ENCODE results near the gene DNAI7. TPM values are rescaled to one million over a fixed set of nuclear protein-coding genes. Genes with fewer than 3 reads are reported as not detected.

DNAI7 gene
- total and polyA plus RNA-seq, 2 of the 8 experiments (the other 6 are each of a cell fraction or from before 2014, with no cell fraction given): 0.12 to 0.28 TPM

GRCh38 chr12:25186038-25186787 is 8.7 kb downstream of the DNAI7 start:
- no peak overlapping the region for H2BK12ac ChIP-seq (ENCODE audit: low read depth, low read length)
- no peaks in the 10 kb centered on the region for H3K27me3 ChIP-seq (replicated peaks in 1 of 4; ENCODE audit: control insufficient read depth in 3 of 4, extremely low read depth in 1 of 4, insufficient read depth in 3 of 4, low read length in 3 of 4)
- H3K9me3 ChIP-seq (ENCODE audit: insufficient read depth in 2 of 2, low read depth in 1 of 2, low read length in 1 of 2): no peaks in the 10 kb centered on the region
- no peak overlapping the region for H3K56ac ChIP-seq (replicated peaks; ENCODE audit: insufficient read length, low read depth, low read length)
- no peak overlapping the region for H2BK5ac ChIP-seq (ENCODE audit: low read depth, low read length)
- H3K4me1 ChIP-seq (replicated peaks in 1 of 4; ENCODE audit: control insufficient read depth in 3 of 4, insufficient read depth in 4 of 4, low read length in 3 of 4): no peaks in the 10 kb centered on the region
- H3K14ac ChIP-seq (ENCODE audit: insufficient read length): no peak overlapping the region
- no peaks in the 10 kb centered on the region for H3K23me2 ChIP-seq (ENCODE audit: low read depth, low read length)
- no peak overlapping the region for H2BK15ac ChIP-seq (ENCODE audit: low read length)
- no peak overlapping the region for H3K4me3 ChIP-seq (ENCODE audit: extremely low read depth in 1 of 4, insufficient read depth in 2 of 4, low read depth in 3 of 4, low read length in 4 of 4)
- no peak overlapping the region for H3K4me2 ChIP-seq (ENCODE audit: insufficient read depth in 1 of 2, low read depth in 2 of 2, low read length in 2 of 2)
- no peak overlapping the region for H2AFZ ChIP-seq (ENCODE audit: low read length)
- no peak overlapping the region for H3K23ac ChIP-seq (ENCODE audit: insufficient read length)
- no peaks in the 10 kb centered on the region for H3K79me2 ChIP-seq (ENCODE audit: control insufficient read depth in 1 of 2, insufficient read depth in 2 of 2, low read length in 2 of 2)
- POLR2A ChIA-PET (ENCODE audit: partially characterized antibody): no interaction called here
- CTCF ChIA-PET (ENCODE audit: partially characterized antibody): no interaction called here
- H4K8ac ChIP-seq (ENCODE audit: extremely low read depth, insufficient read depth, low read length): no peak overlapping the region
- H2AK5ac ChIP-seq (ENCODE audit: low read depth, low read length): no peak overlapping the region
- WGBS, 2 experiments (ENCODE audit: extremely low coverage in 1 of 2, insufficient coverage in 1 of 2, insufficient read length in 1 of 2, insufficient replicate concordance in 2 of 2, low coverage in 1 of 2, low lambda C conversion rate in 2 of 2, missing lambda C conversion rate in 1 of 2): 94% methylated on average over 4 of the region's 4 CpGs; no CpG with 5 or more reads in 1 of the 2 experiments
- no peak for DNase-seq (ENCODE audit: low read depth in 1 of 2, low spot score in 2 of 2)
- no peaks in the 10 kb centered on the region for H4K20me1 ChIP-seq (replicated peaks in 1 of 2; ENCODE audit: control insufficient read depth in 1 of 2, insufficient read depth in 2 of 2, low read length in 2 of 2)
- no peak overlapping the region for H2BK20ac ChIP-seq (ENCODE audit: low read length)
- no peak overlapping the region for H3K27ac ChIP-seq (ENCODE audit: low read depth, low read length)
- no peaks in the 10 kb centered on the region for H3K79me1 ChIP-seq (ENCODE audit: low read depth, low read length)
- H2BK120ac ChIP-seq (replicated peaks; ENCODE audit: low read depth, low read length): no peak overlapping the region
- no peaks in the 10 kb centered on the region for H3K36me3 ChIP-seq (ENCODE audit: control insufficient read depth in 2 of 4, insufficient read depth in 4 of 4, low read length in 3 of 4)
- no peak overlapping the region for H3K9ac ChIP-seq (replicated peaks in 1 of 4; ENCODE audit: extremely low read depth in 1 of 4, low read depth in 3 of 4, low read length in 3 of 4)
- no peak overlapping the region for H4K5ac ChIP-seq (ENCODE audit: insufficient read length, low read depth, low read length)
- no peak overlapping the region for H3K4ac ChIP-seq (replicated peaks; ENCODE audit: insufficient read length, low read depth, low read length)
- no peak overlapping the region for H3K18ac ChIP-seq (ENCODE audit: extremely low read depth, low read length)
- no peak overlapping the region for H4K91ac ChIP-seq (replicated peaks; ENCODE audit: insufficient read length, low read length)
- FAIRE-seq: no peak
- no peak for TF ChIP-seq MAFK (IDR thresholded peaks at IDR 0.05; ENCODE audit: low read depth, low read length)
- no peak for TF ChIP-seq HDAC2 (IDR thresholded peaks at IDR 0.05; ENCODE audit: borderline replicate concordance in 1 of 2, low read depth in 2 of 2, low read length in 2 of 2)
- TF ChIP-seq SAP30 (IDR thresholded peaks at IDR 0.05; ENCODE audit: insufficient read depth, insufficient replicate concordance, low read length): no peak
- TF ChIP-seq JUND (IDR thresholded peaks at IDR 0.05; ENCODE audit: low read length): no peak
- no peak for TF ChIP-seq SP2 (IDR thresholded peaks at IDR 0.05; ENCODE audit: low read length)
- TF ChIP-seq RXRA (IDR thresholded peaks at IDR 0.05; ENCODE audit: insufficient read depth, low read depth, low read length): no peak
- no peak for TF ChIP-seq CHD1 (IDR thresholded peaks at IDR 0.05; ENCODE audit: low read depth, low read length)
- no peak for TF ChIP-seq CHD2 (IDR thresholded peaks at IDR 0.05; ENCODE audit: low read length)
- no peak for TF ChIP-seq TAF7 (optimal IDR thresholded peaks at IDR 0.05; ENCODE audit: borderline replicate concordance, low read depth, low read length)
- TF ChIP-seq POLR2AphosphoS5 (IDR thresholded peaks at IDR 0.05; ENCODE audit: low read depth, low read length): no peak
- TF ChIP-seq CBX5 (IDR thresholded peaks at IDR 0.05; ENCODE audit: low read depth, low read length): no peak
- no peak for TF ChIP-seq ASH2L (IDR thresholded peaks at IDR 0.05; ENCODE audit: low read length)
- no peak for TF ChIP-seq ATF3 (IDR thresholded peaks at IDR 0.05; ENCODE audit: insufficient read depth, low read depth, low read length)
